GM19238 (cell line): Measurements from ENCODE around the gene B3GNT4.
"Not testable (repeated sequence)": the region's sequence is repeated elsewhere in the genome, so short reads cannot be mapped to it uniquely, and the experiment has no call there.

Experiments
- DNase-seq: peaks from one replicate; pipeline ENCODE4 v3.0.0; 2011; ENCODE audit warnings: low spot score; ENCODE audit not compliant: insufficient read length

Gene B3GNT4

GRCh38 chr12:122203301-122204166 is at the start of gene B3GNT4:
B3GNT4 (plus strand) TSS chr12:122203709; CDS start chr12:122204619, 910 bp downstream.
- peak; percentile 49 for DNase-seq

DNA sequence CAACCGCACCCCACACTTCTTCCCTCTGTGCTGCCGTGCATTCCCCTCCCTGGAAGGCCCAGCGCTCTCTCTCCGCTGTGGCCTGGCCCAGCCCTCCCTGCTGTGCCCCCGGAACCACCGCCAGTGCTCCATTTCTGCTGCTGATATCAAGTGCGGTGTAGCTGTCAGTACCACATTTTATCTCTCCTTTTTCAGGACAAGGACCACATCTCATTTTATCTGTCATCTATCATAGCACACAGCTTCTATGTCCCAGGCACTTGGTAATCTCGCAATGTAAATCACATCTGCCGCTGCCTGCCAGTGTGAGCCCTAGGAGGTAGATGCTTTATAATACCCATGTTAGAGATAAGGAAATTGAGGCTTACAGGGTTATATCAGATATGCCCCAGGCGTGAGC is 47.8 kb upstream of the B3GNT4 start:
- no peak for DNase-seq

DNA sequence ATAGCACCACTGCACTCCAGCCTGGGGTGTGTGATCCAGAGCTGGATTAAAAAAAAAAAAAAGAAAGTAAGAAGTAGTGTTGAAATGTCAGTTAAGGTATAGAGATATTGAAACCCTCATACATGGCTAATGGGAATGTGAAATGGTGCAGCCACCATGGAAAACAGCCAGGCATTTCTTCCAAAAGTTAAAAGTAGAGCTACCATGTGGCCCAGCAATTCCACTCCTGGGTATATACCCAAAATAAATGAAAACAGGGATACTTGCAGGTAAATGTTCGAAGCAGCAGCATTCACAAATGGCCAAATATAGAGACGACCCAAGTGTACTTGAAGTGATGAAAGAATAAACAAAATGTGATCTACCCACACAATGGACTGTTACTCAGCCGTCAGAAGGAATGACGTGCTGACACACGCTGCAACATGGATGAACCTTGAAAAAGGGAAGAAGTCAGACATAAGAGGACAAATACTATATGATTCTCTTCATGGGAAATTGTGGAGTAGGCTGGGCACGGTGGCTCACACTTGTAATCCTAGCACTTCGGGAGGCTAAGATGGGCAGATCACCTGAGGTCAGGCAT is 44.7 kb upstream of the B3GNT4 start:
- DNase-seq, result no peak

DNA sequence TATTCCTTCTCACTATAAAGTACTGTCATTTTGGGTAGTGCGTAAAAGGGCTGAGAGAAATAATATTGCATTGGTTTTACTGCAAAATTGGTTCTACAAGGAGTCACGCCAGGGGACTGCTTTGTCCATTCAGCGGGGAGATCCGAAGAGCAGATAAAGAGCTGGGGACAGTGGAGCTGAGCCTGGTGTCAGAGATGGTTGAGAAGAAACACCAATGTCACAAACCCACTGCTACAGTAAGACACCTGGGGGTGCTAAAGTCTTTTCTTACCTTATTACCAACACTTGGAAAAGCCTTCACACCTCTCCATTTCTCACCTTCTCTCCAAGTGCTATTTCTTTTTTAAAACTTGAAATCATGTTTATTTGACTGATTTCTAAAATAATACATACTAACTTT is 43.6 kb upstream of the B3GNT4 start:
- no peak for DNase-seq

DNA sequence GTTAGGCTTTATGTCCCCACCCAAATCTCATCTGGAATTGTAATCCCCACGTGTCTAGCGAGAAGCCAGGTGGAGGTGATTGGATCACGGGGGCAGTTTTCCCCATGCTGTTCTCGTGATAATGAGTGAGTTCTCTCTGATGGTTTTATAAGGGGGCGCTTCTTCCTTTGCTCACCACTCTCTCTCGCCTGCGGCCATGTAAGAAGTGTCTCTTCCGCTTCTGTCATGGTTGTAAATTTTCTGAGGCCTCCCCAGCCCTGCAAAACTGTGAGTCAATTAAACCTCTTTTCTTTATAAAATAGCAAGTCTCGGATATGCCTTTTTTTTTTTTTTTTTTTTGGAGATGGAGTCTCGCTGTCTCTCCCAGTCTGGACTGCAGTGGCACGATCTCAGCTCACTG is 42.7 kb upstream of the B3GNT4 start:
- no peak for DNase-seq

DNA sequence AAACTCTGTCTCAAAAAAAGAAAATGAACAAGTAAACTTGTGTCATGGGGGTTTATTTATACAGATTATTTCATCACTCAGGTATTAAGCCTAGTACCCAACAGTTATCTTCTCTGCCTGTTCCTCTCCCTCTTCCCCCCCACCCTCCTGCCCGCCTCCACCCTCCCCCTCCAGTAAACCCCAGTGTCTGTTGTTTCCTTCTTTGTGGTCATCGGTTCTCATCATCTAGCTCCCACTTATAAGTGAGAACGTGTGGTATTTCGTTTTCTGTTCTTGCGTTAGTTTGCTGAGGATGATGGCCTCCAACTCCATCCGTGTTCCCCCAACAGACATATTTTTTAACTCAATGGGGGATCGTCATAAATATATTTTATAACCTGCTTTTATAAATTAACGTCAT is 41.8 kb upstream of the B3GNT4 start:
- no peak for DNase-seq

GRCh38 chr12:122162976-122163375 is 40.5 kb upstream of the B3GNT4 start:
- DNase-seq, result no peak

GRCh38 chr12:122166422-122167349 is 36.8 kb upstream of the B3GNT4 start:
- no peak for DNase-seq

- no peak for DNase-seq
Measured at GRCh38 chr12:122167356-122167925, 36.1 kb upstream of the B3GNT4 start.

DNA sequence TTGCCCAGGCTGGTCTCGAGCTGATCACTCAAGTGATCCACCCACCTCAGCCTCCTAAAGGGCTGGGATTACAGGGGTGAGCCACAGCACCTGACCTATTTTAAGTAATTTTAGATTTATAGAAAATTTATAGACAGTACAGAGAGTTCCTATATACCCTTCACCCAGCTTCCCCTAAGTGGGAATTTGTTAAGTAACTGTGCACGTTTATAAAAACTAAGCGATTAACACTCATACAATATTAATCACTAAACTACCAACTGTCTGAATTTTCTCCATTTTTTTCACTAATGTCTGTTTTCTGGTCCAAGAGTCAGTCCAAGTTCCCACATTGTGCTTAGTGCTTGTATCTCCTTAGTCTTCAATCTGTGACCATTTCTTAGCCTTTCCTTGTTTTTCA is 35.0 kb upstream of the B3GNT4 start:
- DNase-seq, result no peak

DNA sequence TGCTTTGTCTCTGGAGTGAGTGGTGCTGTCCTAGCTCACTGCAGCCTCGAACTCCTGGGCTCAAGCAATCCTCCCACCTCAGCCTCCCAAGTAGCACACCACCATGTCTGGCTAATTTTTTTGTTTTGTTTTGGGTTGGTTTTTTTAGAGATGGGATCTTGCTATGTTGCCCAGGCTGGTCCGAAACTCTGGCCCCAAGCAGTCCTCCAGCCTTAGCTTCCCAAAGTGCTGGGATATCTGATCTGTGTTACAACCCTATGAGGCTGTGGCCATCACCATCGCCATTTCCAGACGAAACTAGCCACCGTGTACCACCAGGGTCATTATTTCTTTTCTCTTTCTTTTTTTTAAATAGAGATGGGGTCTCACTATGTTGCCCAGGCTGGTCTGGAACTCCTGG is 32.1 kb upstream of the B3GNT4 start:
- no peak for DNase-seq

GRCh38 chr12:122172262-122172939 is 31.1 kb upstream of the B3GNT4 start:
- DNase-seq, result no peak

DNA sequence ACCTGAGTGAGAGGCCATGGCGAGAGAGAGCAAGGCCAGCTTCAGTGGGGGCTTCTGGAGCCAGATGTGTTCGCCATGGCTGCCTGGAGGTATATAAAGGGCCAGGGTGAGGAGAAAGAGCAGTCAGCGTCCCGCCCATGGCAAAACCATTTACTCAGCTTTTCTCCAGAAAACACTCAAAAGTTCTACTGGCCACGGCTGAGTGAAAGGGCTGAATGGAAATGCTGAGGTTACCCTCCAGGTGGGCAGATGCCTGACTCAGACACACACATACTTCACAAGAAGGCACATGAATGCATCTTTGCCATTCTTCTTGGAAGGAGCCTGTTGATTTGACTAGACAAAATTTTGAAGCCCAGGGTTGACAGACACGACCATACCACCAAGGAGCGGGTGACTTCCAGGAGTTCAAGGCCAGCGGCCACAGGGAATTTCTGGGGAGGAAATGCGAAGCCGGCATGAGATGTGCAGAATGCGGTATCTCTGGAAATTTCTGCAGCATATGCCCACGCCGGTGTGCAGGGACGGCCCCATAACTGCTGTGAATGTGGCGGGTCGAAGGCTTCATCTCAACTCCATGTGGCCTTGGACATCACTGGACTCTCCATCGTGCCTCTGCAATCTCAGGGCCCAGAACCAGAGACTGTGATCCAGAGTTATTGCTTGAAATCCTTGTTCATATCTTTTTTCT is 29.2 kb upstream of the B3GNT4 start, which contains the start of gene IL31:
Gene IL31, minus strand, starts transcription at position 67 of the 691 bp plus-strand sequence. Its CDS starts 49 bp downstream, at position 18.
- no peak for DNase-seq

DNA sequence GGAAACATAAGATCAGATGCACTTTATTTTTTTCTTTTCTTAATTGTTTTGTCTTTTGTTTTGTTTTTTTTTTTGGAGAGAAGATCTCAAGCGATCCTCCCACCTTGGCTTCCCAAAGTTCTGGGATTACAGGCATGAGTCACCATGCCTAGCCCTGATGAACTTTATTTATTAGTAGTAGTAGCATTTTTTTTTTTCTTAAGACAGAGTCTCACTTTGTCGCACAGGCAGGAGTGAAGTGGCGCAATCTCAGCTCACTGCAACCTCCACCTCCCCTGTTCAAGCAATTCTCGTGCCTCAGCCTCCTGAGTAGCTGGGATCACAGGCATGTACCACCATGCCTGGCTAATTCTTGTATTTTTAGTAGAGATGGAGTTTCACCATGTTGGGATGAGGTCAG is 27.0 kb upstream of the B3GNT4 start:
- DNase-seq, result not testable (repeated sequence)

GRCh38 chr12:122182887-122183587 is 20.5 kb upstream of the B3GNT4 start, which contains the start of gene LRRC43:
LRRC43 (plus strand) TSS chr12:122183123; CDS start chr12:122183145, 22 bp downstream.
- no peak for DNase-seq

DNA sequence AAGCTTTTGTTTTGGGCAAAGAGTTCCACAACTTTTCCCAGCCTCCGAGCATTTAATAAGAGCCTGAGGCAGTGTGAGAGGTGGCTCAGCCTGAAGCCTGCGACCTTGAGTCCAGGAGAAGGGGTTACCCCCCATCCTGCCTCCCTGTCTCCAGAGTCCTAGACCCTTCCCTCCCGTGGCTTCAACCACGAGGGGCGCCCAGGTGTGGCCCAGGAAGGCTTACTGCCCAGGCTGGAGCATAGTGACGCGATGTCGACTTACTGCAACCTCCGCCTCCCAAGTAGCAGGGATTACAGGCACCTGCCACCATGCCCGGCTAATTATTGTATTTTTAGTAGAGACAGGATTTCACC is 19.9 kb upstream of the B3GNT4 start:
- no peak for DNase-seq

- DNase-seq, result no peak
Measured at GRCh38 chr12:122184517-122184916, 19.0 kb upstream of the B3GNT4 start.

- no peak for DNase-seq
Measured at GRCh38 chr12:122185079-122185478, 18.4 kb upstream of the B3GNT4 start.

- DNase-seq, result no peak
Measured at GRCh38 chr12:122185494-122186082, 17.9 kb upstream of the B3GNT4 start.
